HepG2 (cell line): Measurements from ENCODE around the gene SDK1. TPM values are rescaled to one million over a fixed set of nuclear protein-coding genes. Genes with fewer than 3 reads are reported as not detected.
A peak's percentile ranks its signal among the peaks of the same experiment; 100 is the strongest.

ENCODE experiments used
- ASH2L ChIP-seq: fragments of 300-600, 200-600 bp; sonication (generic); IDR thresholded peaks from 2 replicates; pipeline ENCODE4 v1.7.0; 2017; ENCODE audit warnings: low read depth, mild to moderate bottlenecking, moderate library complexity, mixed read lengths, low read length; ENCODE audit not compliant: insufficient read length
- BRD4 ChIP-seq: sonication (generic); formaldehyde crosslinking; IDR thresholded peaks from 2 replicates; pipeline ENCODE4 v1.4.0; 2020; ENCODE audit warnings: missing genetic modification reagents
- CHCHD3 ChIP-seq: sonication (generic); formaldehyde crosslinking; IDR thresholded peaks from 2 replicates; pipeline ENCODE4 v1.8.0; 2022; ENCODE audit warnings: mild to moderate bottlenecking, missing genetic modification reagents, moderate library complexity
- FOXC1 ChIP-seq: sonication (generic); formaldehyde crosslinking; IDR thresholded peaks from 2 replicates; pipeline ENCODE4 v1.8.0; 2022; ENCODE audit warnings: mild to moderate bottlenecking, missing genetic modification reagents, borderline replicate concordance
- HMGXB4 ChIP-seq, 2 experiments: sonication (generic) in 1 of 2; formaldehyde crosslinking in 1 of 2; IDR thresholded peaks; 2 replicates each; pipeline versions ENCODE4 v1.4.0 to v1.6.1; 2018 to 2020; ENCODE audit warnings: missing genetic modification reagents in 2 of 2, borderline replicate concordance in 1 of 2, low read depth in 1 of 2, mild to moderate bottlenecking in 1 of 2, missing biosample characterization in 1 of 2
- HNF4A ChIP-seq: sonication (generic); formaldehyde crosslinking; IDR thresholded peaks from 2 replicates; pipeline ENCODE4 v1.4.0; 2020; ENCODE audit warnings: missing genetic modification reagents
- IKZF1 ChIP-seq: fragments of 450-650 bp; IDR thresholded peaks from 2 replicates; pipeline ENCODE4 v1.7.1; 2016
- MIXL1 ChIP-seq: IDR thresholded peaks from 2 replicates; pipeline ENCODE4 v1.6.1; 2016
- NR0B2 ChIP-seq: sonication (generic); formaldehyde crosslinking; IDR thresholded peaks from 2 replicates; pipeline ENCODE4 v1.4.0; 2020; ENCODE audit warnings: mild to moderate bottlenecking, missing genetic modification reagents
- PHB2 ChIP-seq: fragments of 450-650 bp; IDR thresholded peaks from 2 replicates; pipeline ENCODE4 v1.6.1; 2018; ENCODE audit not compliant: partially characterized antibody
- POLR2AphosphoS2 ChIP-seq: IDR thresholded peaks from 2 replicates; pipeline ENCODE4 v1.6.1; 2011; ENCODE audit warnings: low read depth, low read length, improper control_type of control experiment
- SMAD9 ChIP-seq: sonication (generic); formaldehyde crosslinking; IDR thresholded peaks from 2 replicates; pipeline ENCODE4 v1.5.1; 2020; ENCODE audit warnings: mild to moderate bottlenecking, missing genetic modification reagents
- SMARCC2 ChIP-seq: fragments of 450-650 bp; IDR thresholded peaks from 2 replicates; pipeline ENCODE4 v1.6.1; 2017; ENCODE audit warnings: antibody characterized with exemption, mild to moderate bottlenecking
- SMC3 ChIP-seq: IDR thresholded peaks from 2 replicates; pipeline ENCODE4 v1.6.1; 2011; ENCODE audit warnings: low read length, improper control_type of control experiment
- SNAPC5 ChIP-seq: sonication (generic); formaldehyde crosslinking; IDR thresholded peaks from 2 replicates; pipeline ENCODE4 v1.8.1; 2023; ENCODE audit warnings: mild to moderate bottlenecking, missing genetic modification reagents, borderline replicate concordance
- SPEN ChIP-seq: sonication (generic); formaldehyde crosslinking; IDR thresholded peaks from 2 replicates; pipeline ENCODE4 v1.5.1; 2020; ENCODE audit warnings: low read depth, mild to moderate bottlenecking, missing genetic modification reagents
- ZHX2 ChIP-seq, 2 experiments: sonication (generic) in 1 of 2; formaldehyde crosslinking in 1 of 2; IDR thresholded peaks; 2 replicates each; pipeline versions ENCODE4 v1.6.1 to v1.9.0; 2014 to 2022; ENCODE audit warnings: antibody characterized with exemption in 1 of 2, borderline replicate concordance in 1 of 2, inconsistent platforms in 1 of 2, low read depth in 1 of 2, missing genetic modification reagents in 1 of 2
- ZNF230 ChIP-seq: sonication (generic); formaldehyde crosslinking; IDR thresholded peaks from 2 replicates; pipeline ENCODE4 v1.4.0; 2020; ENCODE audit warnings: mild to moderate bottlenecking, missing genetic modification reagents
- ZNF251 ChIP-seq: sonication (generic); formaldehyde crosslinking; IDR thresholded peaks from 2 replicates; pipeline ENCODE4 v1.9.0; 2021; ENCODE audit warnings: mild to moderate bottlenecking, missing genetic modification reagents
- ZNF468 ChIP-seq: sonication (generic); formaldehyde crosslinking; IDR thresholded peaks from 2 replicates; pipeline ENCODE4 v1.8.0; 2022; ENCODE audit warnings: mild to moderate bottlenecking, moderate library complexity, missing genetic modification reagents
- ZNF710 ChIP-seq: sonication (generic); formaldehyde crosslinking; IDR thresholded peaks from 2 replicates; pipeline ENCODE4 v1.5.0; 2020; ENCODE audit warnings: mild to moderate bottlenecking, missing genetic modification reagents, borderline replicate concordance
- polyA plus RNA-seq, 8 experiments: library from polyadenylated mRNA; depleted of rRNA in 3 of 8; stranded (reverse) in 7 of 8; unstranded in 1 of 8; fragments of >200 nt; fragmentation: Illumina TruSeq in 4 of 8; extraction: Trizol in 4 of 8; gene quantifications; 2 replicates each; pipeline versions ENCODE4 v1.2.1 to v1.2.3, GENCODE V29; 2011 to 2016; ENCODE audit warnings: low read depth in 4 of 8, missing spikeins in 1 of 8, mixed read lengths in 1 of 8; ENCODE audit not compliant: insufficient read depth in 1 of 8
- total RNA-seq, 5 experiments: library from RNA; depleted of rRNA; stranded (reverse); fragments of >200 nt; fragmentation: Illumina TruSeq; extraction: Trizol; gene quantifications; 2 replicates each; pipeline ENCODE4 v1.2.3, GENCODE V29; 2016; ENCODE audit warnings: low read depth in 1 of 5

SDK1 gene
- total and polyA plus RNA-seq, 2 of the 13 experiments (the other 11 are each of a cell fraction or from before 2014, with no cell fraction given): 0.35 to 2.4 TPM

- TF ChIP-seq FOXC1 (no peak), CHCHD3 (no peak), SMAD9 (CRISPR knock-in tag) (no peak), SPEN (peak; percentile 23; the same call in 1 of the 2 replicates), ZNF468 (CRISPR knock-in tag) (no peak), SMC3 (no peak), POLR2AphosphoS2 (no peak), HNF4A (CRISPR knock-in tag) (peak; percentile 91), SMARCC2 (no peak), ZNF251 (no peak), BRD4 (no peak), NR0B2 (CRISPR knock-in tag) (no peak), HMGXB4 (CRISPR knock-in tag; IDR thresholded peaks at IDR 0.05; ENCODE audit: borderline replicate concordance in 1 of 2, low read depth in 1 of 2) (no peak), PHB2 (no peak), IKZF1 (no peak), ZHX2 (IDR thresholded peaks at IDR 0.05; ENCODE audit: low read depth) (no peak), ZHX2 (CRISPR knock-in tag; IDR thresholded peaks at IDR 0.05; ENCODE audit: borderline replicate concordance) (no peak), ZNF230 (no peak), ZNF710 (no peak), MIXL1 (CRISPR knock-in tag) (peak; percentile 88), ASH2L (peak; percentile 86), SNAPC5 (CRISPR knock-in tag) (no peak; the same call in 1 of the 2 replicates)
Observed at GRCh38 chr7:4006687-4007086, 705.6 kb downstream of the SDK1 start (continued).
